Gastrocnemius medialis (tissue), 4 donors: ENCODE data around the gene RNF19B.

Experiments
- POLR2A ChIP-seq, 2 donors: fragments of 450-650 bp; IDR thresholded peaks; one replicate each; pipeline ENCODE4 v1.6.1; 2017; ENCODE audit warnings: antibody characterized with exemption in 2 of 2, mild to moderate bottlenecking in 2 of 2, moderate library complexity in 2 of 2
- TF ChIP-seq, protein P1 (sequence below), 5 experiments: fragments of 450-650 bp in 3 of 5; fragments of 200-600 bp in 2 of 5; sonication (generic) in 2 of 5; IDR thresholded peaks in 4 of 5; conservative IDR thresholded peaks in 1 of 5; 1 replicate in 4 of 5; 2 replicates in 1 of 5; pipeline ENCODE4 v1.5.1; 2016 to 2019; ENCODE audit warnings: antibody characterized with exemption in 5 of 5, mild to moderate bottlenecking in 3 of 5, moderate library complexity in 3 of 5

DNA sequence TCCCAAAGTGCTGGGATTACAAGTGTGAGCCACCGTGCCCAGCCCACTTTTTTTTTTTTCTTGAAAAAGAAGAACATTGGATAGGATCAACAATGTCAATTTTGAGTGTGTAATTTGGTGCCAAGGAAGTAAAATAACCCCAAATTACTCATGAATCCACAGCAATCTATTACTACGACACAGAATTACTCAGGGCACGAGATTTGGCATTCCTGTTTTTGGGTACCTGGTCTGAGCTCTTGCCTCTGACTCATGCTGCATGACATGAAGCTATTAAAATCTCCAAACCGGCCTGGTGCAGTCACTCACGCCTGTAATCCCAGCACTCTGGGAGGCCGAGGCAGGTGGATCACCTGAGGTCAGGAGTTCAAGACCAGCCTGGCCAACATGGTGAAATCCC, 10.4 kb downstream of the RNF19B start:
- TF ChIP-seq, protein P1, sequence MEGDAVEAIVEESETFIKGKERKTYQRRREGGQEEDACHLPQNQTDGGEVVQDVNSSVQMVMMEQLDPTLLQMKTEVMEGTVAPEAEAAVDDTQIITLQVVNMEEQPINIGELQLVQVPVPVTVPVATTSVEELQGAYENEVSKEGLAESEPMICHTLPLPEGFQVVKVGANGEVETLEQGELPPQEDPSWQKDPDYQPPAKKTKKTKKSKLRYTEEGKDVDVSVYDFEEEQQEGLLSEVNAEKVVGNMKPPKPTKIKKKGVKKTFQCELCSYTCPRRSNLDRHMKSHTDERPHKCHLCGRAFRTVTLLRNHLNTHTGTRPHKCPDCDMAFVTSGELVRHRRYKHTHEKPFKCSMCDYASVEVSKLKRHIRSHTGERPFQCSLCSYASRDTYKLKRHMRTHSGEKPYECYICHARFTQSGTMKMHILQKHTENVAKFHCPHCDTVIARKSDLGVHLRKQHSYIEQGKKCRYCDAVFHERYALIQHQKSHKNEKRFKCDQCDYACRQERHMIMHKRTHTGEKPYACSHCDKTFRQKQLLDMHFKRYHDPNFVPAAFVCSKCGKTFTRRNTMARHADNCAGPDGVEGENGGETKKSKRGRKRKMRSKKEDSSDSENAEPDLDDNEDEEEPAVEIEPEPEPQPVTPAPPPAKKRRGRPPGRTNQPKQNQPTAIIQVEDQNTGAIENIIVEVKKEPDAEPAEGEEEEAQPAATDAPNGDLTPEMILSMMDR (IDR thresholded peaks at IDR 0.05 in 4 of 5, conservative IDR thresholded peaks at IDR 0.05 in 1 of 5): no peak
- no peak for TF ChIP-seq POLR2A (IDR thresholded peaks at IDR 0.05)
